Stimulated activated CD8-positive, alpha-beta memory T cell treated with anti-CD3 and anti-CD28 coated beads, Interleukin-12 subunit alpha, Interleukin-12 subunit beta, amount 100 ng/mL, for 1 hour (primary cell): ENCODE results near the gene HCST.
"Not testable (repeated sequence)": the region's sequence is repeated elsewhere in the genome, so short reads cannot be mapped to it uniquely, and the experiment has no call there.

ENCODE experiments used
- DNase-seq: peaks from one replicate; pipeline ENCODE4 v3.0.0-alpha.2; 2020; ENCODE audit warnings: low read depth

HCST gene

GRCh38 chr19:35879770-35880317 lies 22.5 kb upstream of the HCST start:
- peak; percentile 48 for DNase-seq

DNA sequence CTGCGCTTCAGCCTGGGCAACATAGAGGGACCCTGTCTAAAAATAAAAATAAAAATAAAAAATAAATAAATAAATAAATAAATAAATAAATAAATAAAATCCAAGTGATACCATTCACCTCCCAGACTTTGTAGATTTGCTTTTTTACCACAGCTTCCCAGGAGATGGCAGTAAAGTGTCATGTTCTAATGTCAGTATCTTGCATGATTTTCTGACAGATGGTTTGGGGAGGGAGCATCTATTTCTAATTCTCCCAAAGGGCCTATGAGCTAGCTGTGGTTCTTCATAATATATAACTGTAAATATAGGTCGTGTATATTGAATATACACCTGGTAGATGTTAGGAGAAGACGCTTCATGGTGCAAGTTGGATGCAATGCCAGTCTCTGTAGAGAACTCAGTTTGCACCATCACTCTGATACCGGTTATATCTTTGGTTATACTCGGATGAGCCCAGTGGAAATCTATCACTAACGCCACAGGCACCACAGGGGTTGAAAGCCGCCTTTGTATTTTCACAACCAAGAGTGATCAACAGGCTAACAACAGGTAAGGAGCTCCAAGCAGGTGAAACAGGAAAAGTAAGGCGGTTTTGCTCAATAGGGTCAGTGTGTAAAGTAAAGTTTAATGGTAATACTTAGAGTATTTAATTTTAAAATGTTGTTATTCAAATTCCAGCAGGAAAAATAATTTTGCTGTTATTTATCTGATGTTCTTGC lies 20.1 kb upstream of the HCST start:
- DNase-seq, result no peak

GRCh38 chr19:35883882-35884281 lies 18.4 kb upstream of the HCST start:
- no peak for DNase-seq

DNA sequence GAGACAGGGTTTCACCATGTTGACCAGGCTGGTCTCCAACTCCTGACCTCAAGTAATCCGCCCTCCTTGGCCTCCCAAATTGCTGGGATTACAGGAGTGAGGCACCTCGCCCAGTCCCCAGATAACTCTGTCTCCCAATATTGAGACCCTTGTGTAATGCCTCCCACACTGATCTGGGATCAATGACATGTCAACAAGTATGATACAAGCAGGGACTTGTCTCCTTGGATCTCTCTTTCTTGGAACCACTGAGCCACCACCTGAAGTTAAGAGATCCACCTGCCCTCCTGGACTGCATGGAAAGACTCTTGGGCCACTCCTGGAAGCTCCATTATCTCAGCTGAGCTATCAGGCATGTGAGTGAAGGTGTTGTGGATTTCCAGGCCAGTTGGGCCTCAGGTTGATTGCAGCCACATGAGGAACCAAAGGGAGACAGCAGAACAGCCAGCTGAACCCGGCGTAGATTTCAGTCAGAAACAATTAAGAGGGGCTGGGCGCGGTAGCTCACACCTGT lies 17.0 kb upstream of the HCST start:
- no peak for DNase-seq

DNA sequence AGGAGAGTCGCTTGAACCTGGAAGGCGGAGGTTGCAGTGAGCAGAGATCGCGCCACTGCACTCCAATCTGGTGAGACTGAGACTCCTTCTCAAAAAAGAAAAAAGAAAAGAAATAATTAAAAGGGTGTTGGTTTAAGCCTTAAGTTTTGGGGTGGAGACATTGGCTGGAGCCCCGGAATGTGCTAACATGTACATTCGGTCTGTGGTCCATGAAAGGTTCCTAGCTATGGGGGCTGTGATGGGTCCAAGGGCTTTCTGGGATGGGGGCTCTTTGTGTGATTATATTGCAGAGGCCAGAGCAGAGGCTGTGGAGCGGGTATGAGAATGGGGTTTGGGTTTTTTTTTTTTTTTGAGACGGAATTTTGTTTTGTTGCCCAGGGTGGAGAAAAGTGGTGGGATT lies 16.4 kb upstream of the HCST start:
- no peak for DNase-seq

DNA sequence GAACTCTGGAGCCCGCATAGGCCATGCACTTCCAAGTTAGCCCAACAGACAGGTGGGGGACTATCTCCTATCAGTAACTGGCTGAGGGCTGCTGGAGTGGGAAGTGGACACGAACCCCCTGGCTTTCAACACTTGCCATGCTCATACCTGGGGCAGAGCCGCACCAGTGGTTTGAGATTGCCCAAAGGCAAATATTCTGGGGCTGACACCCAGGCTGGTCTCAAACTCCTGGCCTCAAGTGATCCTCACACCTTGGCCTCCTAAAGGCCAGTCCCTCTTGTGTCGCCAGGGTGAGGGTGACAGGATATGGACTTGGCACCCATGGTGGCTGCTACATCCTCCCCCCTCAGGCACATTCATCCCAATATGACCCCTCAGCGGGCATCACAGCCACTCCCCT lies 15.1 kb upstream of the HCST start:
- DNase-seq, result no peak

GRCh38 chr19:35888398-35888797 lies 13.9 kb upstream of the HCST start:
- DNase-seq, result no peak

GRCh38 chr19:35889370-35890112 lies 12.8 kb upstream of the HCST start:
- DNase-seq, result no peak

- DNase-seq, result no peak
These were observed 12.1 kb upstream of the HCST start for GRCh38 chr19:35890113-35890650.

GRCh38 chr19:35891819-35892218 lies 10.5 kb upstream of the HCST start:
- not testable (repeated sequence) for DNase-seq

DNA sequence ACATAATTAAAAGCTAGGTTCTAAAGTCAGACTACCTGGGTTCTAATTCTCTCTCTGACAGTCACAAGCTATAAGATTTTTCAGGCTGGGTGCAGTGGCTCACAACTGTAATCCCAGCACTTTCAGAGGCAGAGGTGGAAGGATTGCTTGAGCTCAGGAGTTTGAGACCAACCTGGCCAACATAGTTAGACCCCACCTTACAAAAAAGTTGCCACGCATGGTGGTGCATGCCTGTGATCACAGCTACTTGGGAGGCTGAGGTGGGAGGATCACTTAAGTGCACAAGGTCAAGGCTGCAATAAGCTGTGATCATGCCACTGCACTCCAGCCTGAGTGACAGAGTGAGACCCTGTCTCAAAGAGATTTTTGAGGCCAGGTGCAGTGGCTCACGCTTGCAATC lies 8.0 kb upstream of the HCST start:
- DNase-seq, result no peak

GRCh38 chr19:35895911-35896642 lies 6.3 kb upstream of the HCST start:
- DNase-seq, result no peak

GRCh38 chr19:35896643-35897040 lies 5.7 kb upstream of the HCST start:
- no peak for DNase-seq

GRCh38 chr19:35897706-35898451 lies 4.5 kb upstream of the HCST start:
- no peak for DNase-seq

- DNase-seq, result no peak
These were observed 3.9 kb upstream of the HCST start for GRCh38 chr19:35898499-35898809.

GRCh38 chr19:35899547-35900214 lies 2.6 kb upstream of the HCST start:
- DNase-seq, result peak; percentile 82

- no peak for DNase-seq
These were observed 1.2 kb upstream of the HCST start for GRCh38 chr19:35901055-35901644.

DNA sequence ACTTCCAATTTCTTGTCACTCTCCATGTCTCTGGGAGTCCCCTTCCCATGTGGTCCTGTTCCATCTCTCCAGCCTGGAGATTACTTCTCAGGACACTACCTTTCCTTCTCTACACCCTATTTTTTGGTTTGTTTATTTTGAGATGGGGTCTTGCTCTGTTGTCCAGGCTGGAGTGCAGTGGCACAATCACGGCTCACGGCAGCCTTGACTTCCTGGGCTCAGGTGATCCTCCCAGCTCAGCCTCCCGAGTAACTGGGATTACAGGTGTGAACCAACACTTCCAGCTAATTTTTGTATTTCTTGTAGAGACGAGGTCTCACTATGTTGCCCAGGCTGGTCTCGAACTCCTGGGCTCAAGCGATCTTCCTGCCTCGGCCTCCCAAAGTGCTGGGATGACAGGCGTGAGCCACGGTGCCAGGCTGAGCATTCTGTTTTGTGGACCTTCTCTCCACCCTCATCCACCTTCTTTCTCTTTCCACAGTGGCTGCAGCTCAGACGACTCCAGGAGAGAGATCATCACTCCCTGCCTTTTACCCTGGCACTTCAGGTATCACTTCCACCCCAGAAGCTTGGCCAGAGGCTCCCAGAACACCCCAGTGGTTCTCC lies 644 bp downstream of the HCST start:
- no peak for DNase-seq

DNA sequence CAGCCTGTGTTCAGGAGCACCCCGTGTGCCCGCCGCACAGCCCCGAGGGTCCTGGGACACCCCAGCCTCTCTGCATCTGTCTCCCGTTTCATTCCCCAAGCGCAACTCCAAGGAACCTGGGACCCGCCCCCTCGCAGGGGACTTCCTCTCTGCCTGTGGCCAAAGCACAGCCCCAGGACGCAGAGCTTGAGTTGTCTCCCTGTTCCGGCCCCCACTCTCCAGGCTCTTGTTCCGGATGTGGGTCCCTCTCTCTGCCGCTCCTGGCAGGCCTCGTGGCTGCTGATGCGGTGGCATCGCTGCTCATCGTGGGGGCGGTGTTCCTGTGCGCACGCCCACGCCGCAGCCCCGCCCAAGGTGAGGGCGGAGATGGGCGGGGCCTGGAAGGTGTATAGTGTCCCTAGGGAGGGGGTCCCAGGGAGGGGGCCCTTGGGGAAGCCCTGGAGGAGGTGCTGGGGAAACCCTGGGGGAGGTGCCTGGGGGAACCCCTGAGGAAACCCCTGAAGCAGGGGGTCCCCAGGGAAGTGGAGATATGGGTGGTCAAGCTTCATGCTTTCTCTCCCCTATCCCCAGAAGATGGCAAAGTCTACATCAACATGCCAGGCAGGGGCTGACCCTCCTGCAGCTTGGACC lies 1.3 kb downstream of the HCST start:
- DNase-seq, result peak; percentile 86
